Activated CD4-positive, CD25-positive, alpha-beta regulatory T cell treated with anti-CD3 and anti-CD28 coated beads, Interleukin-2, amount 50 U/mL, for 24 hours (primary cell): ENCODE data around the gene CELSR1.
A peak's percentile ranks its signal among the peaks of the same experiment; 100 is the strongest.

ENCODE experiments used
- ATAC-seq, 2 donors: fragments of 150-1000 bp; cut with Tn5 transposase; one replicate each; pipeline ENCODE4 v1.10.0; 2021; ENCODE audit warnings: mild to moderate bottlenecking in 1 of 2, moderate library complexity in 1 of 2

CELSR1 gene

GRCh38 chr22:46373921-46374662 is 163.3 kb downstream of the CELSR1 start:
- no peak for ATAC-seq

- no peak for ATAC-seq
These were observed 164.3 kb downstream of the CELSR1 start for GRCh38 chr22:46373159-46373558.

GRCh38 chr22:46372686-46373085 is 164.7 kb downstream of the CELSR1 start:
- no peak for ATAC-seq

GRCh38 chr22:46371623-46372226 is 165.7 kb downstream of the CELSR1 start:
- ATAC-seq = no peak

GRCh38 chr22:46370584-46371291 is 166.7 kb downstream of the CELSR1 start:
- ATAC-seq = no peak

- ATAC-seq = no peak
These were observed 167.5 kb downstream of the CELSR1 start for GRCh38 chr22:46369716-46370583.

- ATAC-seq = no peak
These were observed 168.3 kb downstream of the CELSR1 start for GRCh38 chr22:46368871-46369715.

GRCh38 chr22:46368422-46368821 is 169.0 kb downstream of the CELSR1 start:
- no peak for ATAC-seq

- ATAC-seq = peak; percentile 69 to 77
These were observed 169.7 kb downstream of the CELSR1 start for GRCh38 chr22:46367707-46368191.

GRCh38 chr22:46366801-46367706 is 170.4 kb downstream of the CELSR1 start:
- ATAC-seq = no peak

GRCh38 chr22:46366327-46366731 is 171.1 kb downstream of the CELSR1 start:
- ATAC-seq = no peak

GRCh38 chr22:46365166-46365624 is 172.2 kb downstream of the CELSR1 start:
- no peak for ATAC-seq

- ATAC-seq = no peak
These were observed 172.9 kb downstream of the CELSR1 start for GRCh38 chr22:46364341-46365165.

GRCh38 chr22:46363611-46364321 is 173.7 kb downstream of the CELSR1 start:
- no peak for ATAC-seq

- ATAC-seq = no peak
These were observed 174.4 kb downstream of the CELSR1 start for GRCh38 chr22:46362934-46363515.

GRCh38 chr22:46362203-46362933 is 175.1 kb downstream of the CELSR1 start:
- peak; percentile 16 to 19 for ATAC-seq

GRCh38 chr22:46361826-46362202 is 175.6 kb downstream of the CELSR1 start:
- no peak for ATAC-seq

- ATAC-seq = no peak
These were observed 176.5 kb downstream of the CELSR1 start for GRCh38 chr22:46360891-46361290.
